Fibroblast of the aortic adventitia (primary cell): Measurements from ENCODE around the gene LIN7B. TPM values are rescaled to one million over a fixed set of nuclear protein-coding genes. Genes with fewer than 3 reads are reported as not detected.

Experiments
- DNase-seq: peaks from one replicate; pipeline ENCODE4 v3.0.0-alpha.2; 2010; ENCODE audit warnings: low read depth
- H3K4me3 ChIP-seq: 2 replicates; pipeline ENCODE4 v1.5.1; 2011; ENCODE audit warnings: low read depth, mild to moderate bottlenecking, control low read depth, low read length, moderate library complexity
- CTCF ChIP-seq: IDR thresholded peaks from 2 replicates; pipeline ENCODE4 v1.5.1; 2011; ENCODE audit warnings: mild to moderate bottlenecking, low read length, control low read depth, inconsistent platforms; ENCODE audit not compliant: insufficient read depth
- small RNA-seq: library from RNA; depleted of rRNA; stranded (forward); fragments of <200 nt; gene quantifications from one replicate; pipeline ENCODE3, GENCODE V24; 2012
- total RNA-seq: library from RNA; depleted of rRNA; stranded (reverse); fragments of >200 nt; gene quantifications from 2 replicates; pipeline ENCODE4 v1.2.3, GENCODE V29; 2012; ENCODE audit warnings: low replicate concordance

The LIN7B gene
- total RNA-seq, 1 donor: 3.7 TPM

- no peak overlapping the region for H3K4me3 ChIP-seq
- DNase-seq: no peak
- no peak for TF ChIP-seq CTCF
Observed at GRCh38 chr19:49161987-49162386, 47.8 kb downstream of the LIN7B start.

GRCh38 chr19:49165111-49165750 lies 51.1 kb downstream of the LIN7B start:
- DNase-seq: no peak
- no peak for TF ChIP-seq CTCF
- H3K4me3 ChIP-seq: no peak overlapping the region

- no peak for TF ChIP-seq CTCF
- no peak overlapping the region for H3K4me3 ChIP-seq
- DNase-seq: no peak
Observed at GRCh38 chr19:49165865-49166301, 51.7 kb downstream of the LIN7B start.

GRCh38 chr19:49167857-49168409 lies 53.8 kb downstream of the LIN7B start:
- no peak for TF ChIP-seq CTCF
- no peak for DNase-seq
- H3K4me3 ChIP-seq: no peak overlapping the region

Small RNA genes within 50 kb of the gene (small RNA-seq; reads per million reads assigned to genes)
- gene RN7SL708P: not detected

Other genes starting within 250 kb of the LIN7B start
- gene PLEKHA4, start 245.8 kb upstream of the LIN7B start, total RNA-seq: 28.9 and 44.0 TPM in 2 replicates
- gene PPP1R15A, start 241.9 kb upstream of the LIN7B start, total RNA-seq: 45.8 and 53.6 TPM in 2 replicates
- 0.54 TPM in 1 of 2 replicates, not detected in the other for gene TULP2, start 215.6 kb upstream of the LIN7B start, total RNA-seq
- 267 and 932 TPM in 2 replicates for gene NUCB1, start 214.1 kb upstream of the LIN7B start, total RNA-seq
- not detected in 2 replicates for gene DHDH, start 180.7 kb upstream of the LIN7B start, total RNA-seq
- 15.5 and 45.8 TPM in 2 replicates for gene BAX, start 159.5 kb upstream of the LIN7B start, total RNA-seq
- 5,494 and 8,302 TPM in 2 replicates for gene FTL, start 149.1 kb upstream of the LIN7B start, total RNA-seq
- 5.5 and 38.6 TPM in 2 replicates for gene GYS1, start 121.1 kb upstream of the LIN7B start, total RNA-seq
- 16.3 and 119 TPM in 2 replicates for gene RUVBL2, start 120.5 kb upstream of the LIN7B start, total RNA-seq
- not detected in 2 replicates for gene LHB, start 97.3 kb upstream of the LIN7B start, total RNA-seq
- not detected in 2 replicates for gene CGB3, start 90.0 kb upstream of the LIN7B start, total RNA-seq
- gene CGB2, start 82.5 kb upstream of the LIN7B start, total RNA-seq: not detected in 2 replicates
- not detected in 2 replicates for gene CGB1, start 77.5 kb upstream of the LIN7B start, total RNA-seq
- not detected in 2 replicates for gene CGB5, start 70.5 kb upstream of the LIN7B start, total RNA-seq
- gene CGB8, start 65.3 kb upstream of the LIN7B start, total RNA-seq: not detected in 2 replicates
- gene CGB7, start 56.6 kb upstream of the LIN7B start, total RNA-seq: 0.09 TPM in 1 of 2 replicates, not detected in the other
- not detected in 2 replicates for gene NTF4, start 49.6 kb upstream of the LIN7B start, total RNA-seq
- not detected in 2 replicates for gene KCNA7, start 41.7 kb upstream of the LIN7B start, total RNA-seq
- gene SNRNP70, start 28.9 kb upstream of the LIN7B start, total RNA-seq: 111 and 129 TPM in 2 replicates
- 0.41 and 0.54 TPM in 2 replicates for gene C19orf73, start 4.8 kb downstream of the LIN7B start, total RNA-seq
- gene PPFIA3, start 5.2 kb downstream of the LIN7B start, total RNA-seq: 0.99 and 2.4 TPM in 2 replicates
- gene HRC, start 41.0 kb downstream of the LIN7B start, total RNA-seq: not detected in 2 replicates
- gene TRPM4, start 43.4 kb downstream of the LIN7B start, total RNA-seq: 14.0 and 15.0 TPM in 2 replicates
- gene SLC6A16, start 210.8 kb downstream of the LIN7B start, total RNA-seq: 0.09 TPM in 1 of 2 replicates, not detected in the other
- not detected in 2 replicates for gene CD37, start 221.0 kb downstream of the LIN7B start, total RNA-seq
- 19.2 and 22.3 TPM in 2 replicates for gene TEAD2, start 248.0 kb downstream of the LIN7B start, total RNA-seq
- gene DKKL1, start 249.5 kb downstream of the LIN7B start, total RNA-seq: 0.18 TPM in 1 of 2 replicates, not detected in the other